Thyroid gland (tissue), 4 donors: Measurements from ENCODE around the gene FAM174A. TPM values are rescaled to one million over a fixed set of nuclear protein-coding genes. Genes with fewer than 3 reads are reported as not detected.

Experiments
- DNase-seq, 2 donors: peaks; one replicate each; pipeline ENCODE4 v3.0.0-alpha.2; 2019
- H3K27ac ChIP-seq, 3 donors: fragments of 200-600 bp; sonication (generic); 1 replicate in 2 of 3; 2 replicates in 1 of 3; pipeline ENCODE4 v1.5.1; 2016 to 2019; ENCODE audit warnings: mild to moderate bottlenecking in 1 of 3, moderate library complexity in 1 of 3
- H3K27me3 ChIP-seq: fragments of 200-600 bp; sonication (generic); one replicate; pipeline ENCODE4 v1.5.1; 2019
- H3K36me3 ChIP-seq, 2 donors: fragments of 200-600 bp; sonication (generic); one replicate each; pipeline ENCODE4 v1.5.1; 2016 to 2019
- H3K4me1 ChIP-seq, 2 donors: fragments of 200-600 bp; sonication (generic); one replicate each; pipeline ENCODE4 v1.5.1; 2017 to 2019
- H3K4me3 ChIP-seq, 3 donors: fragments of 200-600 bp; sonication (generic); replicated peaks in 1 of 3; 1 replicate in 2 of 3; 2 replicates in 1 of 3; pipeline ENCODE4 v1.5.1; 2016; ENCODE audit warnings: mild to moderate bottlenecking in 1 of 3
- H3K9me3 ChIP-seq: fragments of 200-600 bp; sonication (generic); one replicate; pipeline ENCODE4 v1.5.1; 2017
- POLR2A ChIP-seq, 2 donors: fragments of 450-650 bp; IDR thresholded peaks; one replicate each; pipeline ENCODE4 v1.6.1; 2017; ENCODE audit warnings: antibody characterized with exemption in 2 of 2, mild to moderate bottlenecking in 2 of 2, moderate library complexity in 1 of 2
- WGBS, 2 donors: methylation state at CpG; one replicate each; pipeline ENCODE4 v1.1.5; 2017; 5-methylcytosine and 5-hydroxymethylcytosine counted together
- intact Hi-C: fragments of 100-400 bp; cut with DNase I; formaldehyde crosslinking; loops from one replicate; pipeline ENCODE4 v1.15.1; 2023
- total RNA-seq, 4 donors: library from RNA; depleted of rRNA; stranded (reverse); fragments of >200 nt; gene quantifications; one replicate each; pipeline ENCODE4 v1.2.3, GENCODE V29; 2016
- TF ChIP-seq, protein P1 (sequence below), 6 experiments: fragments of 200-600 bp in 3 of 6; fragments of 450-650 bp in 3 of 6; sonication (generic) in 3 of 6; IDR thresholded peaks; one replicate each; pipeline ENCODE4 v1.5.1; 2016 to 2019; ENCODE audit warnings: antibody characterized with exemption in 6 of 6, mild to moderate bottlenecking in 2 of 6, inconsistent platforms in 1 of 6, moderate library complexity in 1 of 6

FAM174A gene
- total RNA-seq, 4 donors from 2014 or later: 22.5 to 28.6 (median 25.8) TPM

DNA sequence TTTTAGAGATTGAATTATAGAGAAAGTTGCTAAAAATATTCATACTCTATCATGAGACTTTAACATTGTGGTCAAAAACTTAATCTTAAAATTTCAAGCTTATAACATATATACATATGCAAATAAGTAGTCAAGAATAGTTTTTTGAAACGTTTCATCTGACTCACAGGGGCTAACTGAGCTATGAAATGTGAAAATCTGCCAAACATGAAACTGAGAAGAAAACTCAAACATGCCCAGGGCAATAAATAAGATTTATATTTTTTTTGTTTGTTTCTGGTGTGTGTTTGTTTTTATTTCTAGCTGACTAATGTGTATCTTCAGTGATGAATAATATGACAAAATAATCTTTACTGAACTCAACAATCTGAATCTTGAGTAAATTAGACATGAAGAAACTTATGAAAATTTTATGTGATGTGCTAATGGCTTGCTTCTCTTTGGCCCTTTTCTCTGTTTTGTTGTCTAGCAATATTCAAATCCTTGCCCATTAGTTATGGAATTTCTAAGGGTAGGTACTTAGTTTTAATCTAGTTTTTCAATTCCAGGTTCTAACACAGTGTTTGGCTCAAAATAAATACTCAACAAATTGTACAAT is 99.9 kb downstream of the FAM174A start:
- H3K36me3 ChIP-seq: no peaks in the 10 kb centered on the region
- no peaks in the 10 kb centered on the region for H3K4me1 ChIP-seq
- H3K27me3 ChIP-seq: no peaks in the 10 kb centered on the region
- DNase-seq: no peak
- 71 to 74% methylated on average over 1 of the region's 1 CpG for WGBS, 2 donors
- TF ChIP-seq POLR2A (IDR thresholded peaks at IDR 0.05): no peak
- TF ChIP-seq, protein P1, sequence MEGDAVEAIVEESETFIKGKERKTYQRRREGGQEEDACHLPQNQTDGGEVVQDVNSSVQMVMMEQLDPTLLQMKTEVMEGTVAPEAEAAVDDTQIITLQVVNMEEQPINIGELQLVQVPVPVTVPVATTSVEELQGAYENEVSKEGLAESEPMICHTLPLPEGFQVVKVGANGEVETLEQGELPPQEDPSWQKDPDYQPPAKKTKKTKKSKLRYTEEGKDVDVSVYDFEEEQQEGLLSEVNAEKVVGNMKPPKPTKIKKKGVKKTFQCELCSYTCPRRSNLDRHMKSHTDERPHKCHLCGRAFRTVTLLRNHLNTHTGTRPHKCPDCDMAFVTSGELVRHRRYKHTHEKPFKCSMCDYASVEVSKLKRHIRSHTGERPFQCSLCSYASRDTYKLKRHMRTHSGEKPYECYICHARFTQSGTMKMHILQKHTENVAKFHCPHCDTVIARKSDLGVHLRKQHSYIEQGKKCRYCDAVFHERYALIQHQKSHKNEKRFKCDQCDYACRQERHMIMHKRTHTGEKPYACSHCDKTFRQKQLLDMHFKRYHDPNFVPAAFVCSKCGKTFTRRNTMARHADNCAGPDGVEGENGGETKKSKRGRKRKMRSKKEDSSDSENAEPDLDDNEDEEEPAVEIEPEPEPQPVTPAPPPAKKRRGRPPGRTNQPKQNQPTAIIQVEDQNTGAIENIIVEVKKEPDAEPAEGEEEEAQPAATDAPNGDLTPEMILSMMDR (IDR thresholded peaks at IDR 0.05): no peak
- intact Hi-C loops: no loop called here
- no peak overlapping the region for H3K4me3 ChIP-seq
- H3K9me3 ChIP-seq: no peaks in the 10 kb centered on the region
- H3K27ac ChIP-seq: no peak overlapping the region
